Endodermal cell (in vitro differentiated cells): ENCODE results near the gene QPRT. TPM values are rescaled to one million over a fixed set of nuclear protein-coding genes. Genes with fewer than 3 reads are reported as not detected.

Source experiments
- DNase-seq: peaks from one replicate; pipeline ENCODE4 v3.0.0-alpha.2; 2017
- H3K27ac ChIP-seq: 2 replicates; pipeline ENCODE4 v1.5.1; 2013; ENCODE audit warnings: mild to moderate bottlenecking, low read depth, low read length, moderate library complexity
- H3K27me3 ChIP-seq: 2 replicates; pipeline ENCODE4 v1.6.1; 2013; ENCODE audit warnings: mild to moderate bottlenecking, low read length, moderate library complexity; ENCODE audit not compliant: insufficient read depth, control insufficient read depth, poor library complexity, severe bottlenecking
- H3K36me3 ChIP-seq: 2 replicates; pipeline ENCODE4 v1.7.0; 2013; ENCODE audit warnings: mild to moderate bottlenecking, low read length, moderate library complexity; ENCODE audit not compliant: control insufficient read depth, insufficient read depth
- H3K4me1 ChIP-seq: one replicate; pipeline ENCODE4 v1.7.0; 2013; ENCODE audit warnings: low read length; ENCODE audit not compliant: control insufficient read depth, insufficient read depth
- H3K4me3 ChIP-seq: 2 replicates; pipeline ENCODE4 v1.5.1; 2013; ENCODE audit warnings: mild to moderate bottlenecking, low read length, moderate library complexity
- H3K9ac ChIP-seq: 2 replicates; pipeline ENCODE4 v1.6.1; 2013; ENCODE audit warnings: mild to moderate bottlenecking, low read length, moderate library complexity; ENCODE audit not compliant: poor library complexity, severe bottlenecking; ENCODE audit errors: extremely low read depth
- H3K9me3 ChIP-seq: 2 replicates; pipeline ENCODE4 v1.6.1; 2013; ENCODE audit warnings: mild to moderate bottlenecking, low read length, moderate library complexity; ENCODE audit not compliant: control insufficient read depth
- H3K27ac Mint-ChIP-seq: 2 replicates; pipeline ENCODE4 v1.8.0; 2020; ENCODE audit warnings: mixed read lengths
- H3K27me3 Mint-ChIP-seq: 2 replicates; pipeline ENCODE4 v1.8.0; 2021; ENCODE audit warnings: mild to moderate bottlenecking, mixed read lengths; ENCODE audit not compliant: insufficient read depth
- H3K36me3 Mint-ChIP-seq: 2 replicates; pipeline ENCODE4 v1.8.0; 2020; ENCODE audit warnings: low read depth, mixed read lengths
- H3K4me1 Mint-ChIP-seq: 2 replicates; pipeline ENCODE4 v1.8.0; 2020; ENCODE audit warnings: mixed read lengths
- H3K4me3 Mint-ChIP-seq: 2 replicates; pipeline ENCODE4 v1.8.0; 2020; ENCODE audit warnings: mild to moderate bottlenecking, moderate library complexity, mixed read lengths
- H3K9me3 Mint-ChIP-seq: 2 replicates; pipeline ENCODE4 v1.8.0; 2020; ENCODE audit warnings: mild to moderate bottlenecking, mixed read lengths
- WGBS, 2 experiments: methylation state at CpG; one replicate each; pipeline versions ENCODE4 v1.1.5 to v1.1.7; 2013; ENCODE audit warnings: missing lambda C conversion rate in 2 of 2, mixed read lengths in 1 of 2; ENCODE audit not compliant: insufficient coverage in 1 of 2, insufficient read length in 1 of 2; 5-methylcytosine and 5-hydroxymethylcytosine counted together
- total RNA-seq, 2 donors: library from RNA; stranded (reverse); fragmentation: NEBNext Ultra II Directional in 1 of 2; extraction: Animal tissue kit (Norgen Biotek cat#: 25700) in 1 of 2; gene quantifications; 2 replicates in 1 of 2; 3 replicates in 1 of 2; pipeline ENCODE4 v1.2.1, GENCODE V29; 2021
- TF ChIP-seq, protein P1 (sequence below): fragments of 200-600 bp; sonication (generic); conservative IDR thresholded peaks from 2 replicates; pipeline ENCODE4 v1.5.0; 2021; ENCODE audit warnings: antibody characterized with exemption, mild to moderate bottlenecking

Gene QPRT
- total RNA-seq, 2 donors from 2014 or later = 92.3 to 109 TPM

DNA sequence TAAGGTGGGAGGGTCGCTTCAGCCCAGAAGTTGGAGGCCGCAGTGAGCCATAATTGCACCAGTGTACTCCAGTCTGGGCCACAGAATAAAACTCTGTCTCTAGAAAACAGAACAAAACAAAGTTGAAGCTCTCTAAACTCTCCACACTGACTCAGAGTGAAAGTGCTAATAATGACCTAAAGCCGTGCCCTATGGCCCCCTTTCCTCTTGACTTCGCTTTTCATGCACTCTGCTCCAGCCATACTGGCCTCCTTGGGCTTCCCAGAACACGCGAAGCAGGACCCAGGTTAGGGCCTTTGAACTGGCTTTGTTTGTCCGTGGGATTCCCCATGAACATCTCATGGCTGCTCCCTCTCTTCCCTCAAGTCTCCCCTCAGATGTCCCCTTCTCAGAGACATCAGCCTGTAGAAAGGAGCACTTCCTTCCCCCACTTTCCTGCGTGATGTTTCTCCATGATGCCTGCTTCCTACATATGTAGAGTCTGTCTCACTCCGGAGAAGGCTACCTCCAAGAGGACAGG is 34.6 kb upstream of the QPRT start:
- H3K4me1 Mint-ChIP-seq = no peaks in the 10 kb centered on the region
- no peaks in the 10 kb centered on the region for H3K9me3 ChIP-seq
- no peak overlapping the region for H3K9ac ChIP-seq
- TF ChIP-seq, protein P1, sequence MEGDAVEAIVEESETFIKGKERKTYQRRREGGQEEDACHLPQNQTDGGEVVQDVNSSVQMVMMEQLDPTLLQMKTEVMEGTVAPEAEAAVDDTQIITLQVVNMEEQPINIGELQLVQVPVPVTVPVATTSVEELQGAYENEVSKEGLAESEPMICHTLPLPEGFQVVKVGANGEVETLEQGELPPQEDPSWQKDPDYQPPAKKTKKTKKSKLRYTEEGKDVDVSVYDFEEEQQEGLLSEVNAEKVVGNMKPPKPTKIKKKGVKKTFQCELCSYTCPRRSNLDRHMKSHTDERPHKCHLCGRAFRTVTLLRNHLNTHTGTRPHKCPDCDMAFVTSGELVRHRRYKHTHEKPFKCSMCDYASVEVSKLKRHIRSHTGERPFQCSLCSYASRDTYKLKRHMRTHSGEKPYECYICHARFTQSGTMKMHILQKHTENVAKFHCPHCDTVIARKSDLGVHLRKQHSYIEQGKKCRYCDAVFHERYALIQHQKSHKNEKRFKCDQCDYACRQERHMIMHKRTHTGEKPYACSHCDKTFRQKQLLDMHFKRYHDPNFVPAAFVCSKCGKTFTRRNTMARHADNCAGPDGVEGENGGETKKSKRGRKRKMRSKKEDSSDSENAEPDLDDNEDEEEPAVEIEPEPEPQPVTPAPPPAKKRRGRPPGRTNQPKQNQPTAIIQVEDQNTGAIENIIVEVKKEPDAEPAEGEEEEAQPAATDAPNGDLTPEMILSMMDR = no peak
- no peak overlapping the region for H3K4me3 Mint-ChIP-seq
- H3K27me3 Mint-ChIP-seq = no peaks in the 10 kb centered on the region
- 93 to 95% methylated on average over 8 to 9 of the region's 9 CpGs for WGBS, 2 experiments
- no peaks in the 10 kb centered on the region for H3K4me1 ChIP-seq
- no peak for DNase-seq
- no peaks in the 10 kb centered on the region for H3K9me3 Mint-ChIP-seq
- no peak overlapping the region for H3K27ac ChIP-seq
- H3K36me3 Mint-ChIP-seq = no peaks in the 10 kb centered on the region
- no peaks in the 10 kb centered on the region for H3K27me3 ChIP-seq
- no peak overlapping the region for H3K27ac Mint-ChIP-seq
- no peak overlapping the region for H3K4me3 ChIP-seq
- no peaks in the 10 kb centered on the region for H3K36me3 ChIP-seq

DNA sequence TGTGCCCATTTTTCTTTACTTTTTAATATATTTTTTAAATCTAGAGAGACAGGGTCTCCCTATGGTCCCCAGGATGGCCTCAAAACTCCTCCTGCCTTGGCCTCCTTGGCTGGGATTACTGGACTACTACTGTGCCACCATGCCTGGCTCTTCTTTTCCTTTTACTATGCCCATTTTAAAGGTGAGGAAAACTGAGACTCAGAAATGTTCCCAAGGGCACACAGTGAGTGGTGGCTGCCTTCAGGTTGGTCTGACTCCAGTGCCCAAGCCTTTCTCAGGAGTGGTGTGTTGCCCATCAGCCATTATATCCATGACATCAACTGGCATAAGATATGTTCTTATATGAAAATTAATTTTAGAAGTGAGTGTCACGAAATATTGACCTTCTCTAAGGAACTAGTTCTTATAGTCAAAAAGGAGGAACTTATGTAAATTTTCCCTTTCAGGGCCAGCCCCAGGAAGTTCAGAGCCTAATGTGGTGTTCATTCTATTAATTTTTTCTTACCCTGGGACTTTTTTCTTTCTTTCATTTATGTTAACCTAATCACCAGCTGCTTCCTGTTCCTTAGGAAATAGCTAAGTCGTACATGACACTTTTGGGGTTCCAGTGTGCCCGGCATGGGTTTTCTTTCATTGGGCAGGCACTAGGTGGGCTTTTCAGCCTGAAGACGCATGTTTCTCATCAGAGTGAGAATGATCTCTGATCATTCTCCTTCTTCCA is 33.8 kb upstream of the QPRT start:
- Histone ChIP-seq H3K36me3 (no peaks in the 10 kb centered on the region), H3K4me3 (no peak overlapping the region), H3K27me3 (no peaks in the 10 kb centered on the region), H3K4me1 (no peaks in the 10 kb centered on the region), H3K9ac (no peak overlapping the region), H3K27ac (no peak overlapping the region), H3K9me3 (no peaks in the 10 kb centered on the region)
- no peaks in the 10 kb centered on the region for H3K36me3 Mint-ChIP-seq
- TF ChIP-seq, protein P1 = no peak
- H3K27me3 Mint-ChIP-seq = no peaks in the 10 kb centered on the region
- WGBS, 2 experiments = 87 to 90% methylated on average over 4 of the region's 4 CpGs
- H3K4me3 Mint-ChIP-seq = no peak overlapping the region
- H3K4me1 Mint-ChIP-seq = peaks cover 5% of the 10 kb centered on the region
- no peak for DNase-seq
- no peaks in the 10 kb centered on the region for H3K9me3 Mint-ChIP-seq
- H3K27ac Mint-ChIP-seq = no peak overlapping the region

DNA sequence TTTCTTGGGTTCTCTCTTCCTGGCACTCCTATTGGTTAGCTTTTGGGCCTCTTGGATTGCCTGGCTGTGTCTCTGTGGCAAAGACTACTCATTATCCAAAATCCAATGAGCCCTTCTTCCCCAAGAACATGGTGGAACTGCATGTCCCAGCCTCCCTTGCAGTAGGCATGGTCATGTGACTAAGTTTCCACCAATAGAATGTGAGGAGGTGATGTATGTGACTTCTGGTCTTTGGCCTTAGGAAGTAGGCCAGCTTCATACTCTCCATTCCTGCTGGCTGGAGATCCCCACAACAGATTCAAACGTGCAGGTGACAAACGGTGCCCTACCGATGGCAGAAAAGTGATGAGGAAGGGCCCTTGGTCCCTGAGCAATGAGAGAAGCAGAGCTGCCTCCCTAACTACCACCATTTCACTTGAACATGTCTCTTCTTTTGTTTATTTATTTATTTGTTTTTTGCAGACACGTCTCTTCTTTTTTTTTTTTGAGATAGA is 33.2 kb upstream of the QPRT start:
- Mint-ChIP-seq H3K9me3 (no peaks in the 10 kb centered on the region), H3K36me3 (no peaks in the 10 kb centered on the region), H3K27me3 (no peaks in the 10 kb centered on the region), H3K4me1 (peaks cover 5% of the 10 kb centered on the region), H3K4me3 (no peak overlapping the region), H3K27ac (no peak overlapping the region)
- TF ChIP-seq, protein P1 = no peak
- peak; percentile 68 for DNase-seq
- H3K27ac ChIP-seq = no peak overlapping the region
- no peak overlapping the region for H3K9ac ChIP-seq
- H3K36me3 ChIP-seq = no peaks in the 10 kb centered on the region
- no peaks in the 10 kb centered on the region for H3K4me1 ChIP-seq
- no peak overlapping the region for H3K4me3 ChIP-seq
- WGBS, 2 experiments = 83% methylated on average over 4 of the region's 4 CpGs; no CpG with 5 or more reads in 1 of the 2 experiments
- H3K27me3 ChIP-seq = no peaks in the 10 kb centered on the region
- no peaks in the 10 kb centered on the region for H3K9me3 ChIP-seq
